HEK293 (cell line): ENCODE results near the gene PTPRN.

Experiments
- PRDM1 ChIP-seq: fragments of 450-650 bp; formaldehyde crosslinking; IDR thresholded peaks from 2 replicates; pipeline ENCODE4; 2016; ENCODE audit warnings: missing biosample characterization, missing genetic modification characterization
- SALL2 ChIP-seq: fragments of 450-650 bp; formaldehyde crosslinking; IDR thresholded peaks from 2 replicates; pipeline ENCODE4 v1.5.0; 2017; ENCODE audit warnings: missing biosample characterization, mild to moderate bottlenecking, missing genetic modification characterization, borderline replicate concordance
- ZFP37 ChIP-seq: fragments of 450-650 bp; formaldehyde crosslinking; IDR thresholded peaks from 2 replicates; pipeline ENCODE4 v1.5.1; 2016; ENCODE audit warnings: missing biosample characterization, missing genetic modification characterization
- TF ChIP-seq, protein P1 (sequence below): fragments of 450-650 bp; formaldehyde crosslinking; IDR thresholded peaks from 2 replicates; pipeline ENCODE4 v1.5.1; 2016; ENCODE audit warnings: missing biosample characterization, missing genetic modification characterization

DNA sequence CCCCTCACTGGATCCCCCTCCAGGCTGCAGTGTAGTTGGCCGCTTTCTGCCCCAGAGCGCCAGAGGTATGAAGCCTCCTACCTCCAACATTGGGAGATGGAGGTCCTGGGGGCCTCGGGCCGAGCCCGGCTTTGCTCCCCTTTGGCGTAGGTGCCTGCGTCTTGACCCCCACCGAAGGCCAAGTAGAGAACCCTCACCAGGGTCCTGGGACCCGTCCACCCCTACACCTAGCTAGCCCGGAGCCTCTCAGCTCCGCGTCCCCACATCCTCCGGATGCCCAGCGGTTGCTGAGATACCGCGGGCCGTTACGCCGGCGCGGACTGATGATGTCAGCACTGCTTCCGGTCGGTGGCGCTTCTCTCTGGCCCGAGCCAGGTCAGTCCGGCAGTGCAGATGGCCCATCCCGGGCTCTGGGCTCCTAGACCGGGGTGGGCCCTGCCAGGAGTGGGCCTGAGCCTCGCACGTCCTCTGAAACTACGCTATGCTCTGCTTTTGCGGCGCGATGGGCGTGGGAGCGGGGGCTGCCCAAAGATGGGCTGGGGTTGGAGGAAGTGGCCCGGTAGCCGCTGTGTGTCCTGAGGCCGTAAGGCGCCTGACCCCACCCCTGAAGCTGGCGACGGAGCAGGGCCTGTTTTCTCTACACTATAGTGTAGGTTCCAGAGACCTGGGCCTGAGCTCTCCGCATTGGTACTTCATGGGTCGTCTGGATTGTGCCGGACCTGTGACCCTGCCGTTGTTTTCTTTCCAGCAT lies 63.9 kb downstream of the PTPRN start, which contains the start of the genes GLB1L and STK16:
- TF ChIP-seq, protein P1, sequence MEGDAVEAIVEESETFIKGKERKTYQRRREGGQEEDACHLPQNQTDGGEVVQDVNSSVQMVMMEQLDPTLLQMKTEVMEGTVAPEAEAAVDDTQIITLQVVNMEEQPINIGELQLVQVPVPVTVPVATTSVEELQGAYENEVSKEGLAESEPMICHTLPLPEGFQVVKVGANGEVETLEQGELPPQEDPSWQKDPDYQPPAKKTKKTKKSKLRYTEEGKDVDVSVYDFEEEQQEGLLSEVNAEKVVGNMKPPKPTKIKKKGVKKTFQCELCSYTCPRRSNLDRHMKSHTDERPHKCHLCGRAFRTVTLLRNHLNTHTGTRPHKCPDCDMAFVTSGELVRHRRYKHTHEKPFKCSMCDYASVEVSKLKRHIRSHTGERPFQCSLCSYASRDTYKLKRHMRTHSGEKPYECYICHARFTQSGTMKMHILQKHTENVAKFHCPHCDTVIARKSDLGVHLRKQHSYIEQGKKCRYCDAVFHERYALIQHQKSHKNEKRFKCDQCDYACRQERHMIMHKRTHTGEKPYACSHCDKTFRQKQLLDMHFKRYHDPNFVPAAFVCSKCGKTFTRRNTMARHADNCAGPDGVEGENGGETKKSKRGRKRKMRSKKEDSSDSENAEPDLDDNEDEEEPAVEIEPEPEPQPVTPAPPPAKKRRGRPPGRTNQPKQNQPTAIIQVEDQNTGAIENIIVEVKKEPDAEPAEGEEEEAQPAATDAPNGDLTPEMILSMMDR = peak; percentile 32; the same call in 1 of the 2 replicates
- TF ChIP-seq SALL2 (tag by site-specific recombination) (no peak), PRDM1 (no peak), ZFP37 (tag by site-specific recombination) (0 out of 2 replicates have a peak, but pooled peaks have one; percentile 57)
